Mesodermal cell (in vitro differentiated cells): ENCODE data around the gene SCAMP2.

ENCODE experiments used
- H3K27ac ChIP-seq: 2 replicates; pipeline ENCODE4 v1.7.0; 2013; ENCODE audit warnings: mild to moderate bottlenecking, low read depth, low read length, moderate library complexity; ENCODE audit not compliant: severe bottlenecking
- H3K36me3 ChIP-seq: 2 replicates; pipeline ENCODE4 v1.7.1; 2013; ENCODE audit warnings: mild to moderate bottlenecking, low read length, moderate library complexity; ENCODE audit not compliant: control insufficient read depth, insufficient read depth
- H3K4me1 ChIP-seq: one replicate; pipeline ENCODE4 v1.7.1; 2013; ENCODE audit warnings: mild to moderate bottlenecking, low read length; ENCODE audit not compliant: insufficient read depth, control insufficient read depth, poor library complexity, severe bottlenecking
- H3K4me3 ChIP-seq: 2 replicates; pipeline ENCODE4 v1.7.0; 2013; ENCODE audit warnings: low read length, control low read depth, mild to moderate bottlenecking; ENCODE audit not compliant: insufficient read depth, poor library complexity, severe bottlenecking; ENCODE audit errors: extremely low read depth
- H3K9me3 ChIP-seq: 2 replicates; pipeline ENCODE4 v1.7.1; 2013; ENCODE audit warnings: mild to moderate bottlenecking, low read length, moderate library complexity; ENCODE audit not compliant: control insufficient read depth
- WGBS, 2 experiments: methylation state at CpG; one replicate each; pipeline ENCODE4 v1.1.5; 2013; ENCODE audit warnings: missing lambda C conversion rate in 2 of 2; ENCODE audit not compliant: insufficient coverage in 2 of 2; 5-methylcytosine and 5-hydroxymethylcytosine counted together

SCAMP2 gene

DNA sequence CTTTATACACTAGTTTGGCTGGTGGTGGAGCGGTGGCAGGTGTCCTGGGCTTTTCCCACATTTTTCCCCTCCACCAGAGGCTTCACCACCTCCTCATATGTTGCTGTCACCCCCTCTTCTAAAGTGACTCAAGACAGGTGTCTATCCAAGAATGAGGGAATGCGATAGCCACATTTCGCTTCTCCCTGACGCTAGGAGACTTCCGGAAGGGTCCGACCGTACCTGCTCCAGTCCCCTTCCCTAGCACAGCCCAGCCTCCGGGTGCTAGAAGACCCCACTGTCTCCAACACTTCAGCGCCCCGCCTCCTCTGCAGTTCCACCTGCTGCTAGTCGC is 496 bp downstream of the SCAMP2 start:
- Histone ChIP-seq H3K36me3 (peaks cover 25% of the 10 kb centered on the region), H3K27ac (peak overlapping the region; percentile 96), H3K4me3 (peak overlapping the region; percentile 56), H3K4me1 (peaks cover 26% of the 10 kb centered on the region), H3K9me3 (peaks cover 8% of the 10 kb centered on the region)
- 0 to 1% methylated on average over 10 of the region's 11 CpGs for WGBS, 2 experiments

DNA sequence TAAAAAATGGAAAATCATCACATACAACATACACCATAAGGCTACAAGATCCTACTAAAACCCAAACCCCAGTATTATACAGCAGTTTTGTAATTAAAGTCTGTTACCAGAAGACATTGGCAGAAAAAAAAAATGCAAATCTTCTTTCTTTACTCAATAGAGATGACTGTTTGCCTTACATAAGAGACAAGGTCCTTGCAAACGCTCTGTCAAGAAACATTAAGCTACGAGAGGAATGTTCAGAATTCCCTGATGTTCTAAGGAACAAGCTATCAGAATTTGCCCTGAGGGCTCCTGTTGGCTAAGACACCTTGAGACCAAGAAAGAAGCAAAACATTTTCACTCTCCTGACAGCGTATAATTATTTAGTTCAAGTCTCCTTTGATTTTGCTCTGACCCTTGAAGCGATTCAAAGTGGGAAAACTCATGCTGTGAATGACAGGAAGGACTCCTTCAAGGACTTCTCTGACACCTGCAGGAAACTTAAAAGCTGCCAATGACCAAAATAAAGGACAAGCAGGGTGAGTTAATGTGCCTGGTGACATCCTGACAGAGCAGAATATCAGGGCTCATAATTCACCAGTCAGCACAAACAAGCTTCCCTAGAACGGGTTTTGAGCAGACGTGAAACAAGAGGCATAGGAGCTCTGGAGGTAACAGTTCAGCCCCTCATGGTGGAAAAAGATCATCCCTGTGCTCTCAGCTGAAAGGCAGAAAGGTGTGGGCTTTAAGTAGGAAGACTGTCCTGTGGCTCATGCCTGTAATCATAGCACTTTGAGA is 2.5 kb downstream of the SCAMP2 start:
- peaks cover 32% of the 10 kb centered on the region for H3K4me1 ChIP-seq
- peak overlapping the region; percentile 26 for H3K27ac ChIP-seq
- WGBS, 2 experiments = 49 to 68% methylated on average over 5 to 6 of the region's 6 CpGs
- peaks cover 32% of the 10 kb centered on the region for H3K36me3 ChIP-seq
- H3K4me3 ChIP-seq = no peak overlapping the region
- peaks cover 10% of the 10 kb centered on the region for H3K9me3 ChIP-seq

DNA sequence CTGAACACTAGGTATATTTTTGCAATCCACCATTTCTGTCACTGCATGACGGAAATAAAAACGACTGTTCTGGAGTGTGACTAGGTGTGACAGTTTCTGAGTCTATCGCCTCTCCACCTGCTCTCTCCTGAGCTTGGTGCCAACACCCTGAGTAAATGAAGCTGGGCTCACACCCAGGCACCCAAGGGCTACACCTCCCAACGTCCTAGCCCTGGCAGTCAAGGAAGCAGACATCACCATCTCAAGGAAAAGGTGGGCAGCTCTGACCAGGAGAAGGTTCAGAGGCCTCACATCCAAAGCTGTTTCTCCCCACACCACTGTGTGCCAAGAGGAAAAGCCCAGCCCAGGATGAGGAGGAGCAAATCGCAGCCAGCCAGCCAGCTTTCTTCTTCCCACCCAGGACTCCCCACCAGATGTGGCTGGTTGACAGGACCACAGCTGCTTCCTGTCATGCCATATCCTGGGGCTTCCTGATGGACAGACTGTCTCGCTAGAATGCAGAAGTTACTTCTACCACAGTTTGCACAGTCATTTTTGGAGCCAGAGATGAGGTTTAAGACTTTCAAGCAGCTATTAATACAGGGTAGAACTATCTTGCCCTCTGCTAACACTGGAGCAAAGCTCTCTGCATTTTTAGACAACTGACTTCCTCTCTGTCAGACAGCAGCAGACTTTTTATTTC is 3.3 kb downstream of the SCAMP2 start:
- Histone ChIP-seq H3K36me3 (peaks cover 32% of the 10 kb centered on the region), H3K9me3 (peaks cover 10% of the 10 kb centered on the region), H3K4me3 (no peak overlapping the region), H3K4me1 (peaks cover 32% of the 10 kb centered on the region), H3K27ac (peak overlapping the region; percentile 26)
- 81 to 88% methylated on average over 4 to 6 of the region's 6 CpGs for WGBS, 2 experiments

DNA sequence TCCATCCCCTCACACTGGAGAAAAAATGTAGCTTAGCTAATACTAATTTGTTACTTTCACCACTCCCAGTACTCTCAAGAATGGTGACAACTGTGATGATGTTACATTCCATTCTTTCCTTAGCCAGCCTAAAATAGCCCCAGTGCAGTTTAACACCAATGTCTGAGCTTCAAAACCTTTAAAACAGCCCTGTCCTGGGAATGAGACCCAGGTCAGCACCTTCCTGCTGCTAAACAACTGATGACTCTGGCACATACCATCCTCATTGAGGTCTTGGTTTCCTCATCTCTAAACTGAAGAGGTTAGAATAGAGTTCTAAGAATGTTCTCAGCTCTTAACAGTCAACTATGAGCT is 3.8 kb downstream of the SCAMP2 start:
- H3K4me3 ChIP-seq = no peak overlapping the region
- no peak overlapping the region for H3K27ac ChIP-seq
- peaks cover 32% of the 10 kb centered on the region for H3K4me1 ChIP-seq

DNA sequence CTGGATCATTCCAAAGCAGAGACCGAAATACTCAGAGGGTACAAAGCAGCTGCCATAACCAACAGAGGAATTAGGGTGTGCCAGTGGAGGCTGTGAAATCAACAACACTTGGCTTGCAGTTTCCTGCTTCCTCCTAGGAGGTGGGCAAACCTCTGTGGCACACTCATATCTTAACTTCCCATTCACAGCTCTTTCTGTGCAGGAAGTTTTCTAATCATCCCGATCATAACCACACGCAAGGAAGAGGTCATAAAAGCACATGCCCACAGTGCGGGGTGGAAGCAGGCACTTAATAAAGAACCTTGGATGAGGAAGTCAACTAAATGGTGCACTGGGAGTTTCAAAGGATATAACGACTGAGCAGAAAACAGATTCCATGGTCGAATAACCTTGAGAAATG is 5.1 kb downstream of the SCAMP2 start:
- Histone ChIP-seq H3K9me3 (peaks cover 10% of the 10 kb centered on the region), H3K4me1 (peaks cover 27% of the 10 kb centered on the region), H3K4me3 (no peak overlapping the region), H3K36me3 (peaks cover 32% of the 10 kb centered on the region), H3K27ac (no peak overlapping the region)
- 91 to 96% methylated on average over 6 of the region's 6 CpGs for WGBS, 2 experiments

More for the DNA sequence above, 3.8 kb downstream of the SCAMP2 start:
- H3K9me3 ChIP-seq = peaks cover 10% of the 10 kb centered on the region
- H3K36me3 ChIP-seq = peaks cover 32% of the 10 kb centered on the region

DNA sequence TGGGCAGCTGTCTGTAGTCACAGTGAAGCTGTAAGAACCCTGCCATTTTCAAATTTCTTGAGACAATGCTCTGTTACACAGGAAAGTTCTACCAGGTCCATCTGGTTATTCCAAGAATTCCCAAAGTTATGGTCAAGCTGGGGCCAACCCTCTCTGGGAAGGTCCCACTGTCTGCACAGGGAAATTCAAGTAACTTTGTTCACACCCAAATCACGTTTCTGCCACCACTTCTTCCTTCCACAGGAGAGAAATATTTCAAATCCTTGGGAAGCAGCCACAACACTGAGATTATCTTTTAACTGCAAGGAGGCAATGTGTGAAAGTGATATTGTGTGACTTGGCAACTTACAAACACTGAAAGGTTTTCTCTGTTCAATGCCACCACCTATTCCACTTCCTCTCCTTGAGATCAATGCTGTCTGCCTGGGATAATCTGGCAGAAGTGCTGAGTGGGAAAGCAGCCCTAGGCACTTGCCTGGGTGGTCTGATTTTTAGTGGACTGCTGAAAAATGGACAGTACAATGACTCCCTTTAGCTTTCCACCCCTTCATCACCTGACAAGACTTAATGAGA is 5.6 kb downstream of the SCAMP2 start:
- Histone ChIP-seq H3K4me1 (peaks cover 27% of the 10 kb centered on the region), H3K36me3 (peaks cover 32% of the 10 kb centered on the region), H3K9me3 (peaks cover 10% of the 10 kb centered on the region), H3K4me3 (no peak overlapping the region), H3K27ac (no peak overlapping the region)
- no CpG with 5 or more reads among the region's 1 CpG for WGBS, 2 experiments

DNA sequence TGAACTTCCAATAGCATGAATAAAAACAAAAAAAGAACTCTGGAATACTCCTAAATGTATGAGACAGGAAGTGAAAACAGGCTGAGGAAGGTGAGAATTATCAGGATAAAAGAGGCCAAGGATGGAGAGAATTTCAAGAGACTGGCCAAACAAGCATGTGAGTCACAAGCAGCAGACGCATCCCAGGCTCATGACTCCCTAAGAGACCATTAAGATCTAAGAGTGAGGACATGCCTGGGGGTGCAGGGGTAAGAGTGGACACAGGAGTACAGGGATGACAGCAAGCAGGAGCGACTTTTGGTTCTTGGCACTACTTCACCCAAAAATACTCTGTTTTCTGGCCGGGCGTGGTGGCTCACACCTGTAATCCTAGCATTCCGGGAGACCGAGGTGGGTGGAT is 7.1 kb downstream of the SCAMP2 start:
- WGBS, 2 experiments = 85 to 88% methylated on average over 6 of the region's 6 CpGs
- Histone ChIP-seq H3K4me1 (peaks cover 21% of the 10 kb centered on the region), H3K36me3 (peaks cover 32% of the 10 kb centered on the region), H3K4me3 (no peak overlapping the region), H3K9me3 (peaks cover 10% of the 10 kb centered on the region), H3K27ac (no peak overlapping the region)

DNA sequence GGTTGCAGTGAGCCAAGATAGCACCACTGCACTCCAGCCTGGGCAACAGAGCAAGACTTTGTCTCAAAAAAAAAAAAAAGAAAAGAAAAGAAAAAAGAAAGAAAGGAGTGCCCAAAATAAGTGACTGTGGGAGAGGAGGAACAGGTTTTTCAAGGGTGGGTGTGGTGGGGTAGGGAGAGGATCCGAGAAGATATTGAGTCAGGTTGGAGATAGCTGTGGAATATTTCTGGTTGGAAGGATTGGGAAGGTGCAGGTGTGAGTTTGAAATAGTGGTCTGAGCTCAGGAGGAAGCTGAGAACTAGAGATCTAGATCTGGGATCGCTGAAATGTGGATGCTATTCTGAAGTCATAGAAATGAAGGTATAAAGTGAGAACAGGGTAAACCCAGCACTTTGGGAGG is 7.8 kb downstream of the SCAMP2 start:
- Histone ChIP-seq H3K4me1 (peaks cover 13% of the 10 kb centered on the region), H3K27ac (no peak overlapping the region), H3K4me3 (no peak overlapping the region), H3K9me3 (peaks cover 10% of the 10 kb centered on the region), H3K36me3 (peaks cover 32% of the 10 kb centered on the region)
- 85 to 94% methylated on average over 2 of the region's 2 CpGs for WGBS, 2 experiments

DNA sequence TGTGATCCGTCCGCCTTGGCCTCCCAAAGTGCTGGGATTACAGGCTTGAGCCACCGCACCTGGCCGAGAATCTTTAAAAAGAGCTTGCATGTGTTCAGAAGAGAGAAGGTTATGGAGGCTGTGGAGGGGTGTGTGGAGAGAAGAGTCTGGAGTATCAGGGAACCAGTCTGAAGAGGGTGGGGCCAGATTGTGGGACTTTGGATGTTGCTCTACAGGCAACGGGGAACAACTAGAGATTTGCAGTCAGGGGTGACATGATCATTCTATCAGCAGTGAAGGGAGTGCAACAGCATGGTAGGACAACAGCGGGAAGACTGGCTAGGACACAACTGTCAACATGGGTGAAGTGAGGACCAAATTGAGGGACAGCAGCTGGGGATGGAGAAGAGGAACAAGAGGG is 8.9 kb downstream of the SCAMP2 start:
- Histone ChIP-seq H3K27ac (no peak overlapping the region), H3K4me1 (peaks cover 6% of the 10 kb centered on the region), H3K4me3 (no peak overlapping the region), H3K9me3 (peaks cover 10% of the 10 kb centered on the region), H3K36me3 (peaks cover 22% of the 10 kb centered on the region)
- WGBS, 2 experiments = 94 to 95% methylated on average over 5 to 6 of the region's 6 CpGs

DNA sequence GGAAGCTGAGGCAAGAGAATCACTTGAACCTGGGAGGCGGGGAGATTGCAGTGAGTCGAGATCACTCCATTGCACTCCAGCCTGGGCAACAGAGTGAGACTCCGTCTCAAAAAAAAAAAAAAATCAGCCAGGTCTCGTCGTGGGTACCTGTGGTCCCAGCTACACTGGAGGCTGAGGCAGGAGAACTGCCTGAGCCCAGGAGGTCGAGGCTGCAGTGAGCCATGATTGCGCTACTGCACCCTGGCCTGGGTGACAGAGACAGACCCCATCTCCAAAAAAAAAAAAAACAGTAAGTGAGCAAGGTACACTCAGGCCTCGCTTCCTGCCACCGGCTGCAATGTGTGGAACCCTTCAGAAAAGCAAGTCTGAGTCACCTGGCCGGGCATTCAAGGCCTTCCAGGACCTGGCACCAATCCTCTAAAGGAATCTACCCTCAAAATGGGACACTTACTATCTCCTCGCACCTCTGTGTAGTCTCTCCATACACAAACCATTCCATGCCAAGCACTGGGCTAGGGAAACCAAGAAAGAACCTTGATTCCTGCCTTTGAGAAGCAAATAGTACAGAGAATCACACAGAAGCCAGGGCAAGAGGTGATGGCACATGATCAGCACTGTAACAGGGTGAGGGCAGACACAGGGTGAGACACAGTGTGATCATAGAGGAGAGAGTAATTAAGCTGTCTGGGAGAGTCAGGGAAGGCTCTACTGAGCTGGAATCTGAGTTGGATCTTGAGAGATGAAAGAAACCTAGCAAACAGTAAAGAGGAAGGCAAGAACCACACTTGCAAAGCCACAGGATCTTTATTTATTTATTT is 9.7 kb downstream of the SCAMP2 start:
- WGBS, 2 experiments = 96 to 97% methylated on average over 10 to 11 of the region's 11 CpGs
- no peak overlapping the region for H3K27ac ChIP-seq
- peaks cover 8% of the 10 kb centered on the region for H3K9me3 ChIP-seq
- H3K4me3 ChIP-seq = no peak overlapping the region
- peaks cover 5% of the 10 kb centered on the region for H3K4me1 ChIP-seq
- peaks cover 15% of the 10 kb centered on the region for H3K36me3 ChIP-seq
